Measurements from ENCODE around the gene TAF1C.
"Not testable (repeated sequence)": the region's sequence is repeated elsewhere in the genome, so short reads cannot be mapped to it uniquely, and the experiment has no call there.

The TAF1C gene, protein sequence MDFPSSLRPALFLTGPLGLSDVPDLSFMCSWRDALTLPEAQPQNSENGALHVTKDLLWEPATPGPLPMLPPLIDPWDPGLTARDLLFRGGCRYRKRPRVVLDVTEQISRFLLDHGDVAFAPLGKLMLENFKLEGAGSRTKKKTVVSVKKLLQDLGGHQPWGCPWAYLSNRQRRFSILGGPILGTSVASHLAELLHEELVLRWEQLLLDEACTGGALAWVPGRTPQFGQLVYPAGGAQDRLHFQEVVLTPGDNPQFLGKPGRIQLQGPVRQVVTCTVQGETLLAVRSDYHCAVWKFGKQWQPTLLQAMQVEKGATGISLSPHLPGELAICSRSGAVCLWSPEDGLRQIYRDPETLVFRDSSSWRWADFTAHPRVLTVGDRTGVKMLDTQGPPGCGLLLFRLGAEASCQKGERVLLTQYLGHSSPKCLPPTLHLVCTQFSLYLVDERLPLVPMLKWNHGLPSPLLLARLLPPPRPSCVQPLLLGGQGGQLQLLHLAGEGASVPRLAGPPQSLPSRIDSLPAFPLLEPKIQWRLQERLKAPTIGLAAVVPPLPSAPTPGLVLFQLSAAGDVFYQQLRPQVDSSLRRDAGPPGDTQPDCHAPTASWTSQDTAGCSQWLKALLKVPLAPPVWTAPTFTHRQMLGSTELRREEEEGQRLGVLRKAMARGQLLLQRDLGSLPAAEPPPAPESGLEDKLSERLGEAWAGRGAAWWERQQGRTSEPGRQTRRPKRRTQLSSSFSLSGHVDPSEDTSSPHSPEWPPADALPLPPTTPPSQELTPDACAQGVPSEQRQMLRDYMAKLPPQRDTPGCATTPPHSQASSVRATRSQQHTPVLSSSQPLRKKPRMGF

DNA sequence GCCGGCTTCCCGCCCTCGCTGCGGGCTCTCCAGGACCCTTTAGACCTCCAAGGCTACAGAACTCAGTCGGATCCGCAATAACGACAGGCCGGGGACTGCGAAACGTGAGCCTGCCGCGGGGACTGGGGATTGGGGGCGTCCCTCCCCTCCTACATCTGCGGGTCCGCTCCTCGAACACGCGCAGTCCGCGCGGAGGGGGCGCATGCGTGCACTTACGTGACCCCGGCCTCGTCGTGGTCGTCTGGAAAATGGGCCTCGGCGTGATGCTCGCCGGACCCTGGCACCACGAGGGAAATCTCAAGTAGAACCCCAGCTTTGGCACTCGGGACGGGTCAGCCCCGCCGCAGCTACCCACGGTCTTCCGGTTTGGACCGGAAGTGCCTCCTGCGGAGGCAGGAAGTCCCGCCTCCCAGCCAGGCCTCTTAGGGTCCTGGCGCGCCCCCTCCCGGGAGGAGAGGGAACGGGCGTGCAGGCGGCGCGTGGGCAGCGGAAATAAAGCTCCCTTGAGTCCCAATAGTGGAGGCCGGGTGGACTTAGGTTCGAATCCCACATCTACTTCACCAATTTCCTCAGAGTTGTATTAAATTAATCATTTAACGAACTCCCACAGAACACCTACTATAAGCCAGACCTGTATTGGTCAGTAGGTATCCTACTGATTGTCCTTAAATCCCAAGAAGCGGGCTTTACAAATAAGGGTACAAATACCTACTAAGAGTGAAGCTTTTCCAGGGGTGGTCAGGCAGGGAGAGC, at the start of gene TAF1C:
TSS of gene TAF1C (minus strand) at position 373 of the 753 bp plus-strand sequence. CDS start 2,069 bp downstream, outside the sequence.
- peak; percentile 78 for DNase-seq (ENCODE audit: low read depth)

GRCh38 chr16:84234321-84235241, 47.7 kb upstream of the TAF1C start:
- no peak for DNase-seq (ENCODE audit: low read depth)

DNA sequence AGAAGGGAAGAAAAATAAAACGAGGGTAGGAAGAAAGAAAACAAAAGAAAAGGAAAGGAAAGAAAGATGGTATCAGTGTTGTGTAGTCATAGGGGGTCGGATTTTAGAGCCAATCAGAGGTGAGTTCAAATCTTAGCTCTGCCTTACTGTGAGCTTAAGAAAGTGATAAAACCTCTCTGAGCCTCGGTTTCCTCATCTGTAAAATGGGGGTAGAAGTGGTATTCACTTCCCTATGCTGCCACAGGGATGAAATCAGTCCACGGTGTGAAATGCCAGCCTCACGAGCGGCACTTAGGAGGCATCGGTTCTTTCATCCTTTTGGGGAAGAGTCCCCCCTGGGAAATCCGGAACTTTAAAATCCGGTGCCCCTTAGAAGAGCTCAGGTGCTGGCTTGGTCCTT, 46.9 kb upstream of the TAF1C start:
- no peak for DNase-seq (ENCODE audit: low read depth)

- no peak for DNase-seq (ENCODE audit: low read depth)
These were observed 46.1 kb upstream of the TAF1C start for GRCh38 chr16:84232969-84233368.

DNA sequence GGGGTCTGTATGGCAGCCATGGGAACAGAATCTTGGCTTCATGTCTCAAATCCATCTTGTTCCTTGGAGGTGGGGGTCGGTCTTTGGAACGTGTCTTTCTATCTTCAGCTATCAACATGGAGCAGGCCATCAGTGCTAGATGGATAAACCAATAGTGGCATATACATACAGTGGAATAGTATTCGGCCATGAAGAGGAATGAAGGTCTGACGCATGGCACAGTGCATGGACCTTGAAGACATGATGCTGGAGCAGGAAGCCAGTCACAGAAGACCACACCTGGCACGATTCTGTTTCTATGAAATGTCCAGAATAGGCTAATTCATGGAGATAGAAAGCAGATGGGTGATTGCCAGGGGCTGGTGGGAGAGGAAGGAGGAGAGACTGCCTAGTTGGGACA, 45.2 kb upstream of the TAF1C start:
- no peak for DNase-seq (ENCODE audit: low read depth)

DNA sequence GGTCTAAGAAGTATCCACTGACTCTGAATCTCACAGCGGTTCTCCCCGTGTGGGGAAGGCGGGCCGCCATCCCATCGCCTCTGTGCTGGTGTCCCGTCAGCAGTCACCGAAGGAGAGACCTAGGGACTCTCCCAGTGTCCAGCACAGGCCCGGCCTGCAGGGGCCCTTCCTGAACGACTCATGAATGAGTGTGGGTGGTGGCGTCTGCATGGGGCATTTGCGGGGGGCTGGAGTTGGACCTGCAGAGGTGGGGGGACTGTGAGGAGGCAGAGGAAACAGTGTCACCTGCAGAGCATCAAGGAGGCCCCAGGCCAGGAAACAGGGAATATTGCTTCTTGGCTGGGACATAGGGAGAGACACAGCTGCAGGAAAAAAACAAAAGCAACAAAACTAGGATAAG, 42.6 kb upstream of the TAF1C start:
- no peak for DNase-seq (ENCODE audit: low read depth)

DNA sequence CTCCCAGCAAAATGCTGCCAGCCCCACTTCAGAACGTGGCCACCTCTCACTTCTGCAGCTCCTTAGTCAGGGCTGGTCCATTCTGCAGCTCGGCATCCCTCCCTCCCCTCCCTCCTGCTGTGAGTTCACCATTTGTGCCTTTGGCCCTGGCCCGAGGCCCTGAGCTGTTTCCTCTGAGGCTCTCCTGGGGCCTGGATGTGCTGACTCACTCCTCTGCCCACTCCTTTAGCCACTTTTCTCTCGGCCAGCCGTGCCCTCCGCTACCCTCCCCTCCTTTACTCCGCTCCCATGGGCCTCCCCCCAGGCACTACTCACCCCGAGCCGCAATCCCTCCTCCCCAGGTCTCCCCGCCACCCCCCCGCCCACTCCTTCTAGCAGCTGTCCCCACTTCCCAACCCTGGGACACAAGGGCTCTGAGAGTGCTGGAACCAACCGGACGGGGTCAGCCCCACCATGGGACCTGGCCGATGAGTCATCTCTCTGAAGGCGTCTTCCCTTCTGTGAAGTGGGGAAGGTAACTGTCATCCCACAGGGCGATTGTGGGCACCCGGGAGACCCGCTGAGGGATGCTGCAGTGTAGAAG, 41.5 kb upstream of the TAF1C start:
- no peak for DNase-seq (ENCODE audit: low read depth)

DNA sequence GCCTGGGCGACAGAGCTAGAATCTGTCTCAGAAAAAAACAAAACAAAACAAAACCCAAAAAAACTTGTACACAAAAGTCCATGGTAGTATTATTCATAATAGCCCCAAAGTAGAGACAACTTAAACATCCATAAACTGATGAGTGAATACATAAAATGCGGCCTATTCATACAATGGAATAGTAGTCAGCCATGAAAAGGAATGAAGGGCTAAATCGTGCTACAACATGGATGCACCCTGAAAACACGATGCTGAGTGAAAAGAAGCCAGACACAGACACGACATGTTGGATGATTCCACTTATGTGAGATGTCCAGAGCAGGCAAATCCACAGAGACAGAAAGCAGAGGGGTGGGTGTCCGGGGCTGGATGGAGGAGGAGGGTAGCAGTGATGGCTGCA, 40.7 kb upstream of the TAF1C start:
- DNase-seq (ENCODE audit: low read depth), result no peak

DNA sequence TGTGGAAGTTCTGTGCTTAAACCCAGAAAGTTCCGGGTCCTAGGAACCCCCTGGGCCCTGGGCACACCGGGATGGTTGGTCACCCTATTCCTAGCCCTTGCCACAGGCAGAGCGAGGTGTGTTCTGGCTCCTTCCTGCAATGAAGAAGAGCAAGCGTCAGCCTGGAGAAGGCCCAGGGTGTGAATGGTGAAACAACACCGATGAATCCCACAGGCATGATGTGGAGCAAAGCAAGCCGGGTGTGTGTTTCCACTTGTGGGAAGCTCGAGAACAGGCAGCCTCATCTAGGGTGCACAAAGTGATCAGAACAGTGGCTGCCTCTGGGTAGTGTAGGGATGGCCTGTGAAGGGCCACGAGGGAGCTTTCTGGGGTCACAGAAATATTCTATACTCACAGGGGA, 39.2 kb upstream of the TAF1C start:
- no peak for DNase-seq (ENCODE audit: low read depth)

DNA sequence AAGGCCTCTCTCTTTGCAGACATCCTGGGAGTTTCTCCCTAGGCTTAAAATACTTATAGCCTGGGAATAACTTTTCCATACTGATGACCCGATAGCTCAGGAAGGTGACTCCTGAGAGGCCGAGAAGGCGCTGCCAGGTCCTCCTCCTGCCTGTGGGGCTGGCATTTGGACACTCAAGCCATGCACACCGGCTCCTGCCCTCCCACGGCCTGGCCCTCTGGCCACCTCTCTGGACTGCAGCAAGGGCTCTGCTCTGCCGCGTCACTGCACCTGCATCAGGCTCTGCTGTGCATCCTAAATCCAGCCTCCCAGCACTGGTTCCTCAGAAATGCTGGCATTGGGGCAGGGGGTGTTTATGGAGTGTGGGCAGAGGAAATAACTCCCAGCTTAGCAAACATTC, 38.7 kb upstream of the TAF1C start:
- no peak for DNase-seq (ENCODE audit: low read depth)

DNA sequence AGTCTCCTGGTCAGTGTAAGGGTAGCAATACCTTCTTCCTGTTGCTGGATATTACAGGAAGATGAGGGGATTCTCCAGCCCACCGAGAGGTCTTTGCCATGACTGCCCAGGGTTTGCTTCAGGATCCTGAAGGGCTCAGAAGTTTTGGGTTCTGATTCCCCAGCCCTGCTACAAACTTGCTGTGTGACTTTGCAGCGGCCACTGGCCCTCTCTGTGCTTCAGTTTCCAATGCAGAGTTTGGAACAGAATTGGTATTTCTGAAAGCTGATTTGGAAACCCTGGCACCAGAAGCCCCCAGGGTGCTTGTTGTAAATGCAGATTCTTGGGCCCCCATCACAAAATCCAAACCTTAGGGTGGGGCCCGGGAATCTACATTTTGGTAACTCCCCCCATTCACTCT, 38.3 kb upstream of the TAF1C start:
- DNase-seq (ENCODE audit: low read depth), result no peak

DNA sequence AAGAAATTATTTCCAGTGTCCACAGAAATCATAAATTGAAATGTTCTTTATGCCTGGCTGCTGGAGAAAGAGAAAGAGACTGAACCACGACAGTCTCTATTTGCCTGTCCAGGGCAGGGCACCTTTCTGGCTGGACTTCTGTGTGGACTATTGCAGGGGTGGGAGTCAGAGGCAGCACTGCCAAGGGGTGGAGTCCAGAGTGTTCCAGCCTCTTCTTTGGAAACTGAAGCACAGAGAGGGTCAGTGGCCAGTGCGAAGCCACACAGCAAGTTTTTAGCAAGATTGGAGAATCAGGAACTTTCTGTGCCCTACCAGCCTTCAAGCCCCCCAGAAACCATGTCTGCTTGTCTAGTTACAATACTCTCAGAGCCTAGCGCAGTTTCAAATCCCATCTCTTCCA, 37.7 kb upstream of the TAF1C start:
- no peak for DNase-seq (ENCODE audit: low read depth)

- no peak for DNase-seq (ENCODE audit: low read depth)
These were observed 36.6 kb upstream of the TAF1C start for GRCh38 chr16:84223456-84223855.

- DNase-seq (ENCODE audit: low read depth), result no peak
These were observed 34.0 kb upstream of the TAF1C start for GRCh38 chr16:84220851-84221250.

DNA sequence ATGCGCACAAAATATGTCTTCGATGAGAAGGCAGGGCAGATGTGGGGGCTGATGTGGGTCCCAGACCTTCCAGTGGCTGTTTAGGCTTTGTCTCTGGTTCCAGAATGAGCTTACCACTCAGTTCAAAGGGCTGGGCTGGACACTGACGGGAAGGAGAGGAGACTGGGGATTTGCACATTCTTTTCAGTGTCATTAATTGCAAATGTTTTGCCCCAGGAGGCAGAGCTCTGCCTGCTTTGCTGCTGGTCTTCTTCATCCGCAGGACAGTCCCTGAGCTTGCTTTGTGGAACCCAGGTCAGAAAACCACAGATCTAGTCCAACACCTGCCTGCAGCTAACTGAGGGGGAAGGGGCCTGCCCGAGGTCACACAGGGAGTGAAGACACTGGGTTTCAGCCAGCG, 32.1 kb upstream of the TAF1C start:
- DNase-seq (ENCODE audit: low read depth), result no peak

DNA sequence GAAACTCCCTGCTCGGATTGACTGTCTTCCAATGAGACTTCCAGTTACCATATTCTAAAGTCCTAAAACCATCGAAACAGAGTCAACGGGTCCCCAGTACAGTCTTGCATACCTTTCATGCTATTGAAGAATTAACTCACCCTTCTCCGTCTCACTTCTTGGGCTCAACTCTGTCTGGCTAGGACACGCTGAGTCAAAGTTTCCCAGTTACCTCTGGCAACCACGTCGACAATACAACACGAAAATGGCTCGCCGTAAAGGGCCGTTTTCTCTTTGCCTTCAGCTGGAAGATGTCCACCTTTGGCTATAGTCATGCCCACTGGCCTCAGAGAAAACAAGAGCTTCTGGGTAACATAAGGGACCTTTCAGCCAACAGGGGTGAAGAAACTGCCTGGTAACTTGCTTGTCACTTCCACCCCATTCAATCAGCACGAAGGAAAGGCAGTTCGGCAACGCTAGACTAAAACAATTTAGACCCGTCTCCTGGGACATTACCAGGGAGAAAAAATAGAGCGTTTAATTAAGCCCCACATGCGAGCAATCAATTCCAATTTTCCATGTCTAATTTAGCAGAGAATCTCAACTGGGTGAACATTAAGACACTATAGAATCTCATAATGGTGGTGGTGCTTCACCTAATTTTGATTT, 31.4 kb upstream of the TAF1C start:
- DNase-seq (ENCODE audit: low read depth), result no peak

- not testable (repeated sequence) for DNase-seq (ENCODE audit: low read depth)
These were observed 29.3 kb upstream of the TAF1C start for GRCh38 chr16:84216144-84216543.

GRCh38 chr16:84215531-84215930, 28.7 kb upstream of the TAF1C start:
- no peak for DNase-seq (ENCODE audit: low read depth)

DNA sequence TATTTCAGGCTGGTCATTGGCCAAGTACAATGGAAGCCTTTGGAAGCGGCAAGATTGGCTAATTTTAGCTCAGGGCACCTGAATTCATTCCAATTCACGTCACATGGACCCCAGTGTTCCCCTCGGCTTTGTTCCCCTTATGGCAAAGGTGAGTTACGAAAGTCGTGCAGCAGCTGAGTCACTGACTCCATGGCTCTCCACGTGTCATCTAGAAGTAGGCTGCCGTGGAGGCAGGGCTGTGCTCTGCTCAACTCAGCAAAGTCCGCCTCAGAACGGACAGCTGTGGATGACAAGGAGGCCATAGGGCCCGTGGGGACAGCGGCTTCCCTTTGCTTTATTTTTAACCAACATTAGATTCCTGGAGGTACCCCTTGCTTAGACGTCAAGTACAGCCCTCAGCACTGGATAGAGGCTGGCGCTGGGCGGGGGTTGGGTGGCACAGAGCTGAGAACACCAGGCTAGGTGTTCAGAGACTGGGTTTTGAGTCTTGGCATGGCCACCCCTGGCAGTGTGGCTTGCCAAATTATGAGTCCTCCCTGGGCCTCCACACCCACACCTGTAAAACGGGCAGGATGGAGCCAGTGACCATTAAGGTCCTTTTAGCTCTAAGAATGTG, 27.7 kb upstream of the TAF1C start:
- no peak for DNase-seq (ENCODE audit: low read depth)

DNA sequence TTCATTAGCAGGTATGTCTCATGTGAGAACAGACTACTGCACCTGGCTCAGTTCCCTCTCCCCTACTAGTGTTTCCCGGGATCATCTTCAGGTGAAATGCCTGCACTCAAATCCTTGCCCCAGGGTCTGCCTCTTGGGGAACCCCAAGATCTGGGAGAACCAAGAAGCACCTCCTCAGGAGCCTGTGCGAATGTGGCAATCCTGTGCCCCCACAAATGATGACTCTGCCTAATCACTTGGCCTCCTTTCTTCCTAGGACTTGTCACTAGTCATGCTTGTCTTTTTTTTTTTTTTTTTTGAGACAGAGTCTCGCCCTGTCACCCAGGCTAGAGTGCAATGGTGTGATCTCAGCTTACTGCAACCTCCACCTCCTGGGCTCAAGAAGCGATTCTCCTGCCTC, 25.8 kb upstream of the TAF1C start:
- DNase-seq (ENCODE audit: low read depth), result no peak
